GM19035 (cell line): ENCODE results near the gene ADAMTSL3.

Experiments
- ATAC-seq: cut with Tn5 transposase; IDR thresholded peaks from one replicate; pipeline ENCODE4 v1.9.1; 2021; ENCODE audit not compliant: unreplicated experiment

The ADAMTSL3 gene

GRCh38 chr15:83654379-83655236, 685 bp downstream of the ADAMTSL3 start:
- no peak for ATAC-seq

GRCh38 chr15:83655237-83655616, 1.3 kb downstream of the ADAMTSL3 start:
- ATAC-seq, result no peak

GRCh38 chr15:83656192-83656591, 2.3 kb downstream of the ADAMTSL3 start:
- ATAC-seq, result no peak

GRCh38 chr15:83656943-83657528, 3.1 kb downstream of the ADAMTSL3 start:
- ATAC-seq, result no peak

- no peak for ATAC-seq
These were observed 3.6 kb downstream of the ADAMTSL3 start for GRCh38 chr15:83657549-83657948.

- no peak for ATAC-seq
These were observed 4.8 kb downstream of the ADAMTSL3 start for GRCh38 chr15:83658430-83659416.

- no peak for ATAC-seq
These were observed 5.5 kb downstream of the ADAMTSL3 start for GRCh38 chr15:83659417-83659812.

GRCh38 chr15:83665480-83665879, 11.6 kb downstream of the ADAMTSL3 start:
- no peak for ATAC-seq

- ATAC-seq, result no peak
These were observed 16.8 kb downstream of the ADAMTSL3 start for GRCh38 chr15:83670672-83671229.

- no peak for ATAC-seq
These were observed 17.7 kb downstream of the ADAMTSL3 start for GRCh38 chr15:83671603-83672002.

- no peak for ATAC-seq
These were observed 19.5 kb downstream of the ADAMTSL3 start for GRCh38 chr15:83673385-83673784.

GRCh38 chr15:83682476-83683088, 28.7 kb downstream of the ADAMTSL3 start:
- ATAC-seq, result no peak

GRCh38 chr15:83685916-83686332, 32.0 kb downstream of the ADAMTSL3 start:
- ATAC-seq, result no peak

GRCh38 chr15:83688201-83688600, 34.3 kb downstream of the ADAMTSL3 start:
- ATAC-seq, result no peak

- no peak for ATAC-seq
These were observed 36.8 kb downstream of the ADAMTSL3 start for GRCh38 chr15:83690676-83691075.

- no peak for ATAC-seq
These were observed 39.0 kb downstream of the ADAMTSL3 start for GRCh38 chr15:83692746-83693581.

- no peak for ATAC-seq
These were observed 40.1 kb downstream of the ADAMTSL3 start for GRCh38 chr15:83694015-83694414.

- no peak for ATAC-seq
These were observed 40.6 kb downstream of the ADAMTSL3 start for GRCh38 chr15:83694536-83694935.

- ATAC-seq, result no peak
These were observed 41.3 kb downstream of the ADAMTSL3 start for GRCh38 chr15:83695246-83695645.
